HEK293T (cell line): ENCODE data around the gene WDTC1.

Experiments
- CTCF ChIA-PET: fragments of 350-600 bp; formaldehyde crosslinking; extraction: SDS; loops from one replicate; lab custom pipeline; 2021; ENCODE audit warnings: antibody characterized with exemption, inconsistent platforms; lab: Yijun Ruan, JAX
- POLR2A ChIA-PET: fragments of 350-600 bp; formaldehyde crosslinking; extraction: SDS; loops from one replicate; lab custom pipeline; 2020; ENCODE audit warnings: antibody characterized with exemption, inconsistent platforms; lab: Yijun Ruan, JAX
- DNase-seq: peaks from one replicate; pipeline ENCODE4 v3.0.0; 2012; ENCODE audit warnings: mixed read lengths; ENCODE audit errors: extremely low spot score
- ARNT ChIP-seq: fragments of 450-650 bp; IDR thresholded peaks from 2 replicates; pipeline ENCODE4 v1.6.1; 2017; ENCODE audit warnings: mild to moderate bottlenecking
- BHLHE40 ChIP-seq: fragments of 450-650 bp; IDR thresholded peaks from 2 replicates; pipeline ENCODE4 v1.6.1; 2016; ENCODE audit warnings: mild to moderate bottlenecking, moderate library complexity, borderline replicate concordance
- CTBP1 ChIP-seq: fragments of 450-650 bp; IDR thresholded peaks from 2 replicates; pipeline ENCODE4 v1.6.1; 2016; ENCODE audit warnings: borderline replicate concordance
- ELF4 ChIP-seq: fragments of 450-650 bp; IDR thresholded peaks from 2 replicates; pipeline ENCODE4 v1.6.1; 2017; ENCODE audit warnings: antibody characterized with exemption
- FOXA1 ChIP-seq: fragments of 450-650 bp; IDR thresholded peaks from 2 replicates; pipeline ENCODE4 v1.6.1; 2016; ENCODE audit warnings: mild to moderate bottlenecking
- FOXK2 ChIP-seq: fragments of 450-650 bp; IDR thresholded peaks from 2 replicates; pipeline ENCODE4 v1.6.1; 2016; ENCODE audit warnings: mild to moderate bottlenecking
- FOXM1 ChIP-seq: fragments of 450-650 bp; IDR thresholded peaks from 2 replicates; pipeline ENCODE4 v1.6.1; 2017; ENCODE audit warnings: mild to moderate bottlenecking, borderline replicate concordance
- HDGF ChIP-seq: fragments of 450-650 bp; IDR thresholded peaks from 2 replicates; pipeline ENCODE4 v1.6.1; 2017; ENCODE audit warnings: antibody characterized with exemption, borderline replicate concordance
- L3MBTL2 ChIP-seq: fragments of 450-650 bp; conservative IDR thresholded peaks from 2 replicates; pipeline ENCODE4 v1.6.1; 2016; ENCODE audit warnings: mild to moderate bottlenecking
- LEF1 ChIP-seq: fragments of 450-650 bp; IDR thresholded peaks from 2 replicates; pipeline ENCODE4 v1.6.1; 2017; ENCODE audit warnings: mild to moderate bottlenecking, borderline replicate concordance
- NFRKB ChIP-seq: fragments of 450-650 bp; IDR thresholded peaks from 2 replicates; pipeline ENCODE4 v1.6.1; 2016; ENCODE audit warnings: mild to moderate bottlenecking, moderate library complexity
- SP1 ChIP-seq: fragments of 450-650 bp; IDR thresholded peaks from 2 replicates; pipeline ENCODE4 v1.6.1; 2017
- SUZ12 ChIP-seq: fragments of 450-650 bp; IDR thresholded peaks from 2 replicates; pipeline ENCODE4 v1.6.1; 2016; ENCODE audit warnings: mild to moderate bottlenecking
- TARDBP ChIP-seq: fragments of 450-650 bp; IDR thresholded peaks from 2 replicates; pipeline ENCODE4 v1.6.1; 2016
- ZNF384 ChIP-seq: fragments of 450-650 bp; IDR thresholded peaks from 2 replicates; pipeline ENCODE4 v1.6.1; 2016
- TF ChIP-seq, protein P1 (sequence below): fragments of 450-650 bp; IDR thresholded peaks from 2 replicates; pipeline ENCODE4 v1.6.1; 2016

The WDTC1 gene

DNA sequence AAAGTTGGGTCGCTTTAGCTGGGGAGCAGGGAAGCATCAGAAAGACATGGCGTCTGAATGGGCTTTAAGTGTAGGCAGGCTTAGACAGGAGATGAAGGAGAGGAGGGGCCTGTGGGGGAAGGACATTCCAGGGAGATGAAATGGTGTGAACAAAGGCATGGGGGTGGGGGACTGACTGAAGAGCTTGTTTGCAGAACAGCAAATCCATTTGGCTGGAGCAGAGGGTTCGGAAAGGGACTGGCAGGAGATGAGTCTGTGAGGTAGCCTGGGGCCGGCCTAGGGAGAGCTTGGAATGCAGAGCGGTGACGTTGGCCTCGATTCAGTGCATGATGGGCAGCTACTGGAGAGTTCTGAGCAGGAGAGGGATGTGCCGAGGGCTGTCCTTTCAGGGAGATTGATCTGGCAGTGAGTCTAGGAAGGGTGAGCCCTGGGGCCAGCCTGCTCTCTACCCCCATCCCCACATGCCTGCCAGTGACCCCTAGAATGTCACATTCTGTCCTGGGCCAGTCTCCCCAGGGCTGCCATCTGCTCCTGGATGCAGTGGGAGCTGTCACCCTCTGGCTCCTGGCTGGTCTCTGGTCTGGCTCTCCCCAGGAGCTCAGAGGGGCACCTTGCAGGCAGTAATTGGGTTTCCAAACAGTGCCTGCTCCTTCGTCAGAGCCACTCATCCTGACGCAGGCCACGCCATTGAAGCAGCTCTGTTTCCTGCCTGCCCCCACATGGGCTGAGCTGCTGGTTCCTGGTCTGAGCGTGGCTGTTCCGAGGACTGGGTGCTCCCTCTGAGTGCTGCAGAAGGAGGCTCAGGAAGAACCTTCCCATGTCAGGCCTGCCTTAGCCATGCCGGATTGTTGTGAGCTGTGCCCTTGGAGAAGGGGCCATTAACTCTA lies 65.2 kb downstream of the WDTC1 start:
- ChIA-PET CTCF (interaction anchor here (0.6 to 3.3 kb wide), 8 partner anchors 8 to 191 kb away, joined by 3 to 15 read pairs (median 6); no protein-coding TSS in a partner anchor), POLR2A (interaction anchor here (3.5 kb wide), 1 partner anchor 68 kb away, joined by 9 read pairs; the partner anchor contains the start of gene MAP3K6)
- DNase-seq = no peak
- TF ChIP-seq FOXM1 (no peak), L3MBTL2 (no peak), BHLHE40 (no peak), LEF1 (no peak), TARDBP (no peak), NFRKB (no peak), HDGF (no peak), SP1 (no peak), FOXA1 (no peak), FOXK2 (no peak), ELF4 (no peak), ARNT (no peak)

DNA sequence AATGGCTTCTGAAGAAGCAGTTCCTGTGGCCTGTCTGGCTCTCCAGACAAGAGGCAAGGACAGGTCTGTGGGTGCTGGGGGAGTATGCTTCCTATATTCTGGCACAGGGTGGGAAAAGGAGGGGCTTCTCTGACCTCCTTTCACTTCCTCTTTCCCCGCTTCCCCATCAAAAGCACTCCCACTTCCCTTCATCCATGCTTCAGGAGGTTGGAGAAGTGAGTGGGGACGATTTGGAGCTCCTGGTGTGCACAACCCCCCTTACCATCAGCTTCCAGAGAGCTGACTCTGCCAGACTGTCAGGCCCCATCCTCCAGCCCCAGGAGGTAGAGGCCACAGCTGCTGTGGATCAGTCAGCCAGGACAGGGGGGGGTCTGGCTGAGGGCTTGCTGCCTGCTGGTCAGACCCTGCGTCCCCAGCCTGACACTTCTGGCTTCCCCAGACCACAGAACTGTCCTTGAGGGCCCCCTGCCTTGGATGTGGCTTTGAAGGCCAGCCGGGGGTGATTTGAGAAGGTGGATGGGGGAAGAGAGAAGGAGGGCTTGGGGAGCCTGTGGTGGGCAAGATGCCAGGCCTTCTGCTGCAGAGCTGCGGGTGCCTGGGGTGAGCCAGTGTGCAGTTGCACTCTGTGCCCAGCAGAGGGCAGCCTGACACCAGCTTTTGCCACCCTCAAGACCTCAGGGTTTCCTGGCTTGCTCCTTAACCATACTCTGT lies 66.1 kb downstream of the WDTC1 start:
- CTCF ChIA-PET = interaction anchor here (0.6 to 3.3 kb wide), 14 partner anchors 9 to 305 kb away, joined by 3 to 15 read pairs (median 4); no protein-coding TSS in a partner anchor
- no peak for TF ChIP-seq HDGF
- TF ChIP-seq FOXK2 = no peak
- no peak for TF ChIP-seq ARNT
- TF ChIP-seq SP1 = no peak
- TF ChIP-seq TARDBP = no peak
- TF ChIP-seq SUZ12 = no peak
- no peak for TF ChIP-seq LEF1
- TF ChIP-seq NFRKB = no peak
- no peak for TF ChIP-seq FOXA1
- TF ChIP-seq L3MBTL2 = no peak
- TF ChIP-seq, protein P1, sequence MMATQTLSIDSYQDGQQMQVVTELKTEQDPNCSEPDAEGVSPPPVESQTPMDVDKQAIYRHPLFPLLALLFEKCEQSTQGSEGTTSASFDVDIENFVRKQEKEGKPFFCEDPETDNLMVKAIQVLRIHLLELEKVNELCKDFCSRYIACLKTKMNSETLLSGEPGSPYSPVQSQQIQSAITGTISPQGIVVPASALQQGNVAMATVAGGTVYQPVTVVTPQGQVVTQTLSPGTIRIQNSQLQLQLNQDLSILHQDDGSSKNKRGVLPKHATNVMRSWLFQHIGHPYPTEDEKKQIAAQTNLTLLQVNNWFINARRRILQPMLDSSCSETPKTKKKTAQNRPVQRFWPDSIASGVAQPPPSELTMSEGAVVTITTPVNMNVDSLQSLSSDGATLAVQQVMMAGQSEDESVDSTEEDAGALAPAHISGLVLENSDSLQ = no peak
- TF ChIP-seq FOXM1 = no peak
- TF ChIP-seq CTBP1 = no peak
- no peak for TF ChIP-seq ZNF384
- TF ChIP-seq BHLHE40 = no peak

DNA sequence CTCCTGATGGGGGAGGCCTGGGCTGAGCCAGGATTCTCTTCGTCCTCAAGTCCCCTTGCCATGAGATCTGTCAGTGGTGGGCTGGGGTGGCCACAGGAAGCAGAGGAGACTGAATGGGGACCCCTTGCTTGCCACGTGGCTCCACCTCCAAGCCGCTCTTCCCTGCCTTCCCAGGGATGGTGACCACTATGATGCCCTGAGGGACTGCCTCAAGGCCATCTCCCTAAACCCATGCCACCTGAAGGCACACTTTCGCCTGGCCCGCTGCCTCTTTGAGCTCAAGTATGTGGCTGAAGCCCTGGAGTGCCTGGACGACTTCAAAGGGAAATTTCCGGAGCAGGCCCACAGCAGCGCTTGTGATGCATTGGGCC lies 66.6 kb downstream of the WDTC1 start:
- CTCF ChIA-PET = interaction anchor here (0.6 to 3.3 kb wide), 9 partner anchors 9 to 305 kb away, joined by 3 to 15 read pairs (median 6); no protein-coding TSS in a partner anchor

More for the DNA sequence above, 66.1 kb downstream of the WDTC1 start:
- POLR2A ChIA-PET = interaction anchor here (1.1 to 3.5 kb wide), 2 partner anchors 22 to 67 kb away, joined by 3 to 9 read pairs; partner anchors contain the start of gene MAP3K6
- peak; percentile 86 for DNase-seq

DNA sequence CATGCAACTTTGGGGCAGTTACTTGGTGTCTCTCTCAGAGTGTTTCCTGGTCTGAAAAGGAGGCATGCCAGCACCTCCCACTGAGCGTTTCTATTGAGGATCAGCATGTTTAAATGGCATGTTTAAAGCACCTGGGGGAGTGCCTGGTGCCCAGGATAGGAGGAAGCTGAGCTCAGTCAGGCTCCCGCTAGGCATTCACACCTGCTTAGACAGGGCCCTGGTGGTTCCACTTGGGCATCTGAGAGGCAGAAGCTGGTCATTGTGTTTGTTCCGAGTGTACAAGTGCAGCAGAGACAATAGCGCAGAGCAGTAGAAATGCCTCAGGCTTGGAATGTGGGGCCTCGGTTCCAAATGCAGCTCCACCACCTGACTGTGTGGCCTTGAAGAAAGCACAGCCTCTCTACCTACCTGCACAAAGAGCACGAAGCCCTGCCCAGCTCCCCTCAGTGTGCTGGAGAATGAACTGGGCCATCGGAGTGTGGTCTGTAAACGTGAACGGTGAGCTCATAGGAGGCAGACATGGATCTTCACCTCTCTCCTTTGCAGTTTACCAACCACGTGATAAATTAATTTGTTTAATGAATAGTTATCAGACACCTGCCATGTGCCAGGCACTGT lies 67.3 kb downstream of the WDTC1 start:
- no peak for DNase-seq
- ChIA-PET CTCF (interaction anchor here (0.9 to 2.5 kb wide), 7 partner anchors 9 to 95 kb away, joined by 3 to 10 read pairs (median 4); no protein-coding TSS in a partner anchor), POLR2A (interaction anchor here (1.1 kb wide), 1 partner anchor 21 kb away, joined by 3 read pairs; no protein-coding TSS in a partner anchor)
- TF ChIP-seq ZNF384 (no peak), LEF1 (no peak), TARDBP (no peak), ELF4 (no peak), L3MBTL2 (no peak), CTBP1 (no peak), ARNT (no peak), HDGF (no peak), FOXK2 (no peak), NFRKB (no peak)
- TF ChIP-seq, protein P1 = no peak

More for the DNA sequence above, 66.6 kb downstream of the WDTC1 start:
- POLR2A ChIA-PET = interaction anchor here (1.1 to 3.5 kb wide), 2 partner anchors 22 to 66 kb away, joined by 3 to 9 read pairs; partner anchors contain the start of gene MAP3K6
- no peak for DNase-seq
- TF ChIP-seq FOXM1 = no peak
- TF ChIP-seq NFRKB = no peak
- no peak for TF ChIP-seq FOXA1
- TF ChIP-seq ARNT = no peak
- TF ChIP-seq, protein P1 = no peak
- no peak for TF ChIP-seq CTBP1
- no peak for TF ChIP-seq FOXK2
- TF ChIP-seq LEF1 = no peak
- no peak for TF ChIP-seq BHLHE40
- TF ChIP-seq SP1 = no peak
- no peak for TF ChIP-seq ELF4
- TF ChIP-seq ZNF384 = no peak
